Measurements from ENCODE around the gene KIF17. TPM values are rescaled to one million over a fixed set of nuclear protein-coding genes. Genes with fewer than 3 reads are reported as not detected.

KIF17 gene
- total and polyA plus RNA-seq, 2 of the 8 experiments (the other 6 are each of a cell fraction or from before 2014, with no cell fraction given) = 6.9 to 10.4 TPM

DNA sequence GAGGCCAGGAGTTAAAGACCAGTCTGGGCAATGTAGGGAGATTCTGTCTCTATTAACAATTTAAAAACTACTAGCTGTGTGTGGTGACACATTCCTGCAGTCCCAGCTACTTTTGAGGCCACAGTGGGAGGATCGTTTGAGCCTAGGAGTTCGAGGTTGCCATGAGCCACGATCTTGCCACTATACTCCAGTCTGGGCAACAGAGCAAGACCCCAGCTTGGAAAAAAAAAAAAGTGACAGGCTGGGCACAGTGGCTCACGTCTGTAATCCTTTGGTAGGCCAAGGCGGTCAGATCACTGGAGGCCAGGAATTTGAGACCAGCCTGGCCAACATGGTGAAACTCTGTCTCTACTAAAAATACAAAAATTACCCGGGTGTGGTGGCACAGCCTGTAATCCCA lies 42.5 kb upstream of the KIF17 start:
- Histone ChIP-seq H4K5ac (ENCODE audit: insufficient read length, low read depth, low read length) (no peak overlapping the region), H3K4me2 (ENCODE audit: insufficient read depth in 1 of 2, low read depth in 2 of 2, low read length in 2 of 2) (no peak overlapping the region), H3K9me3 (ENCODE audit: insufficient read depth in 2 of 2, low read depth in 1 of 2, low read length in 1 of 2) (no peaks in the 10 kb centered on the region), H2BK12ac (ENCODE audit: low read depth, low read length) (no peak overlapping the region), H4K8ac (ENCODE audit: extremely low read depth, insufficient read depth, low read length) (no peak overlapping the region), H2BK15ac (ENCODE audit: low read length) (no peak overlapping the region), H4K91ac (replicated peaks; ENCODE audit: insufficient read length, low read length) (no peak overlapping the region), H3K36me3 (ENCODE audit: control insufficient read depth in 2 of 4, insufficient read depth in 4 of 4, low read length in 3 of 4) (peaks cover 23 to 78% (median 50%) of the 10 kb centered on the region in 4 experiments), H3K4me1 (replicated peaks in 1 of 4; ENCODE audit: control insufficient read depth in 3 of 4, insufficient read depth in 4 of 4, low read length in 3 of 4) (no peaks in the 10 kb centered on the region; a peak in 1 of 7 replicates), H3K79me1 (ENCODE audit: low read depth, low read length) (0 out of 2 replicates have a peak, but pooled peaks cover 2% of the 10 kb centered on the region), H4K20me1 (replicated peaks in 1 of 2; ENCODE audit: control insufficient read depth in 1 of 2, insufficient read depth in 2 of 2, low read length in 2 of 2) (peaks cover 0 to 4% of the 10 kb centered on the region in 2 experiments), H3K79me2 (ENCODE audit: control insufficient read depth in 1 of 2, insufficient read depth in 2 of 2, low read length in 2 of 2) (no peaks in the 10 kb centered on the region), H3K27ac (ENCODE audit: low read depth, low read length) (no peak overlapping the region), H3K9ac (replicated peaks in 1 of 4; ENCODE audit: extremely low read depth in 1 of 4, low read depth in 3 of 4, low read length in 3 of 4) (no peak overlapping the region), H3K4me3 (ENCODE audit: extremely low read depth in 1 of 4, insufficient read depth in 2 of 4, low read depth in 3 of 4, low read length in 4 of 4) (no peak overlapping the region), H2AK5ac (ENCODE audit: low read depth, low read length) (no peak overlapping the region), H3K14ac (ENCODE audit: insufficient read length) (no peak overlapping the region), H2BK20ac (ENCODE audit: low read length) (no peak overlapping the region), H3K27me3 (replicated peaks in 1 of 4; ENCODE audit: control insufficient read depth in 3 of 4, extremely low read depth in 1 of 4, insufficient read depth in 3 of 4, low read length in 3 of 4) (no peaks in the 10 kb centered on the region), H2BK5ac (ENCODE audit: low read depth, low read length) (no peak overlapping the region), H3K18ac (ENCODE audit: extremely low read depth, low read length) (no peak overlapping the region), H3K4ac (replicated peaks; ENCODE audit: insufficient read length, low read depth, low read length) (no peak overlapping the region), H2BK120ac (replicated peaks; ENCODE audit: low read depth, low read length) (no peak overlapping the region), H3K56ac (replicated peaks; ENCODE audit: insufficient read length, low read depth, low read length) (no peak overlapping the region), H3K23me2 (ENCODE audit: low read depth, low read length) (no peaks in the 10 kb centered on the region), H2AFZ (ENCODE audit: low read length) (no peak overlapping the region), H3K23ac (ENCODE audit: insufficient read length) (no peak overlapping the region)
- ChIA-PET POLR2A (ENCODE audit: partially characterized antibody) (interaction anchor here (1.1 kb wide), 1 partner anchor 11 kb away, joined by 4 read pairs; no protein-coding TSS in a partner anchor), CTCF (ENCODE audit: partially characterized antibody) (no interaction called here)
- FAIRE-seq (no peak), DNase-seq (ENCODE audit: low read depth in 1 of 2, low spot score in 2 of 2) (no peak)
- 91% methylated on average over 6 of the region's 6 CpGs; no CpG with 5 or more reads in 1 of the 2 experiments for WGBS, 2 experiments (ENCODE audit: extremely low coverage in 1 of 2, insufficient coverage in 1 of 2, insufficient read length in 1 of 2, insufficient replicate concordance in 2 of 2, low coverage in 1 of 2, low lambda C conversion rate in 2 of 2, missing lambda C conversion rate in 1 of 2)
- no peak for TF ChIP-seq TEAD4 (IDR thresholded peaks at IDR 0.05; ENCODE audit: low read depth, low read length)
- TF ChIP-seq, protein P1, sequence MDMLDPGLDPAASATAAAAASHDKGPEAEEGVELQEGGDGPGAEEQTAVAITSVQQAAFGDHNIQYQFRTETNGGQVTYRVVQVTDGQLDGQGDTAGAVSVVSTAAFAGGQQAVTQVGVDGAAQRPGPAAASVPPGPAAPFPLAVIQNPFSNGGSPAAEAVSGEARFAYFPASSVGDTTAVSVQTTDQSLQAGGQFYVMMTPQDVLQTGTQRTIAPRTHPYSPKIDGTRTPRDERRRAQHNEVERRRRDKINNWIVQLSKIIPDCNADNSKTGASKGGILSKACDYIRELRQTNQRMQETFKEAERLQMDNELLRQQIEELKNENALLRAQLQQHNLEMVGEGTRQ (IDR thresholded peaks at IDR 0.05; ENCODE audit: low read length) = no peak
- TF ChIP-seq EGR1 (IDR thresholded peaks at IDR 0.05; ENCODE audit: borderline replicate concordance, low read depth, low read length) = no peak
- TF ChIP-seq CBX8 (IDR thresholded peaks at IDR 0.05; ENCODE audit: borderline replicate concordance, low read depth, low read length) = no peak
- TF ChIP-seq GTF2F1 (IDR thresholded peaks at IDR 0.05; ENCODE audit: borderline replicate concordance, low read depth, low read length) = no peak
- no peak for TF ChIP-seq ZNF274 (IDR thresholded peaks at IDR 0.05; ENCODE audit: borderline replicate concordance, extremely low read depth, low read length)
- no peak for TF ChIP-seq JUND (IDR thresholded peaks at IDR 0.05; ENCODE audit: low read length)
- TF ChIP-seq POLR2AphosphoS5 (IDR thresholded peaks at IDR 0.05; ENCODE audit: low read depth, low read length) = no peak
- TF ChIP-seq CREB1 (IDR thresholded peaks at IDR 0.05) = no peak
- TF ChIP-seq, protein P2, sequence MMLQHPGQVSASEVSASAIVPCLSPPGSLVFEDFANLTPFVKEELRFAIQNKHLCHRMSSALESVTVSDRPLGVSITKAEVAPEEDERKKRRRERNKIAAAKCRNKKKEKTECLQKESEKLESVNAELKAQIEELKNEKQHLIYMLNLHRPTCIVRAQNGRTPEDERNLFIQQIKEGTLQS (IDR thresholded peaks at IDR 0.05; ENCODE audit: insufficient read depth, low read depth, low read length) = no peak
- TF ChIP-seq PHF8 (conservative IDR thresholded peaks at IDR 0.05; ENCODE audit: low read depth, low read length) = no peak
